Right lobe of liver (tissue), 4 donors: Measurements from ENCODE around the gene PRDM1.

Experiments
- CTCF ChIP-seq, 4 donors: fragments of 200-600 bp in 3 of 4; fragments of 450-650 bp in 1 of 4; IDR thresholded peaks; one replicate each; pipeline versions ENCODE4 v1.5.1 to v1.8.0; 2016 to 2022; ENCODE audit warnings: antibody characterized with exemption in 4 of 4, mild to moderate bottlenecking in 2 of 4
- POLR2A ChIP-seq: fragments of 450-650 bp; IDR thresholded peaks from one replicate; pipeline ENCODE4 v1.6.1; 2017; ENCODE audit warnings: antibody characterized with exemption, mild to moderate bottlenecking
- donor health status: DM: no; HTN: no; CAD: no.
- donor health status: DM: no; HTN: no; CAD: no.
- donor health status: DM: no; HTN: yes; CAD: no.

- no peak for TF ChIP-seq CTCF (IDR thresholded peaks at IDR 0.05)
- no peak for TF ChIP-seq POLR2A
Measured at GRCh38 chr6:106084106-106084988, 1.8 kb upstream of the PRDM1 start.
